GM12801 (cell line): Measurements from ENCODE around the gene SHC3.

Experiments
- CTCF ChIP-seq: IDR thresholded peaks from one replicate; pipeline ENCODE4 v1.5.1; 2011; ENCODE audit warnings: control low read depth; ENCODE audit not compliant: insufficient read length; ENCODE audit errors: extremely low read depth

Gene SHC3

GRCh38 chr9:89153232-89154017, 25.2 kb downstream of the SHC3 start:
- TF ChIP-seq CTCF, result no peak

- no peak for TF ChIP-seq CTCF
These were observed 28.9 kb downstream of the SHC3 start for GRCh38 chr9:89149726-89150125.

- no peak for TF ChIP-seq CTCF
These were observed 33.5 kb downstream of the SHC3 start for GRCh38 chr9:89145097-89145496.

GRCh38 chr9:89144238-89144637, 34.4 kb downstream of the SHC3 start:
- no peak for TF ChIP-seq CTCF

- no peak for TF ChIP-seq CTCF
These were observed 35.4 kb downstream of the SHC3 start for GRCh38 chr9:89143266-89143665.

- no peak for TF ChIP-seq CTCF
These were observed 39.2 kb downstream of the SHC3 start for GRCh38 chr9:89139455-89139854.

- no peak for TF ChIP-seq CTCF
These were observed 39.9 kb downstream of the SHC3 start for GRCh38 chr9:89138463-89139390.
